GM12878 (cell line): ENCODE measurements around the gene DUSP16. TPM values are rescaled to one million over a fixed set of nuclear protein-coding genes. Genes with fewer than 3 reads are reported as not detected.

Experiments used
- ATF7 ChIP-seq: fragments of 450-650 bp; IDR thresholded peaks from 2 replicates; pipeline ENCODE4 v1.6.1; 2016; ENCODE audit warnings: low read depth, mild to moderate bottlenecking
- E4F1 ChIP-seq: fragments of 450-650 bp; IDR thresholded peaks from 2 replicates; pipeline ENCODE4 v1.6.1; 2018; ENCODE audit warnings: borderline replicate concordance, mild to moderate bottlenecking; ENCODE audit not compliant: partially characterized antibody
- ETV6 ChIP-seq, 2 experiments: fragments of 450-650 bp in 1 of 2; IDR thresholded peaks in 1 of 2; conservative IDR thresholded peaks in 1 of 2; 2 replicates each; pipeline ENCODE4 v1.6.1; 2014; ENCODE audit warnings: antibody characterized with exemption in 1 of 2, borderline replicate concordance in 1 of 2, low read depth in 1 of 2, mild to moderate bottlenecking in 1 of 2, moderate library complexity in 1 of 2
- FOS ChIP-seq: IDR thresholded peaks from 3 replicates; pipeline ENCODE4 v1.6.1; 2011; ENCODE audit warnings: borderline replicate concordance; ENCODE audit not compliant: insufficient read length; ENCODE audit errors: extremely low read depth
- HDAC6 ChIP-seq: fragments of 200-600 bp; sonication (generic); IDR thresholded peaks from one replicate; pipeline ENCODE4 v1.8.0; 2017; ENCODE audit warnings: antibody characterized with exemption; ENCODE audit not compliant: unreplicated experiment
- HDGF ChIP-seq: fragments of 450-650 bp; IDR thresholded peaks from 2 replicates; pipeline ENCODE4 v1.6.1; 2016; ENCODE audit warnings: antibody characterized with exemption
- IRF3 ChIP-seq: fragments of 450-650 bp; IDR thresholded peaks from 2 replicates; pipeline ENCODE4 v1.6.1; 2014; ENCODE audit warnings: mild to moderate bottlenecking
- IRF4 ChIP-seq: IDR thresholded peaks from 2 replicates; pipeline ENCODE4 v1.6.1; 2011; ENCODE audit warnings: low read depth, low read length
- JUNB ChIP-seq: IDR thresholded peaks from 2 replicates; pipeline ENCODE4 v1.6.1; 2016; ENCODE audit warnings: antibody characterized with exemption, mild to moderate bottlenecking
- NBN ChIP-seq: fragments of 450-650 bp; IDR thresholded peaks from 2 replicates; pipeline ENCODE4 v1.6.1; 2016
- NFIC ChIP-seq: IDR thresholded peaks from 2 replicates; pipeline ENCODE4 v1.6.1; 2012; ENCODE audit warnings: low read depth, mild to moderate bottlenecking, inconsistent platforms, low read length, moderate library complexity
- PML ChIP-seq: IDR thresholded peaks from 2 replicates; pipeline ENCODE4 v1.6.1; 2012; ENCODE audit warnings: low read length, inconsistent platforms
- POLR2AphosphoS2 ChIP-seq: IDR thresholded peaks from 2 replicates; pipeline ENCODE4 v1.6.1; 2011; ENCODE audit warnings: low read depth, mild to moderate bottlenecking, low read length, improper control_type of control experiment, moderate library complexity
- RAD51 ChIP-seq: fragments of 450-650 bp; IDR thresholded peaks from 2 replicates; pipeline ENCODE4 v1.6.1; 2016; ENCODE audit warnings: moderate library complexity, mild to moderate bottlenecking, inconsistent platforms
- RFX5 ChIP-seq: IDR thresholded peaks from 2 replicates; pipeline ENCODE4 v1.6.1; 2011; ENCODE audit warnings: low read depth, low read length, improper control_type of control experiment
- RUNX3 ChIP-seq: IDR thresholded peaks from 2 replicates; pipeline ENCODE4 v1.6.1; 2012; ENCODE audit warnings: low read length, inconsistent platforms
- SIN3A ChIP-seq: IDR thresholded peaks from 2 replicates; pipeline ENCODE4 v1.6.1; 2012; ENCODE audit warnings: low read depth, low read length, improper control_type of control experiment
- SMC3 ChIP-seq: IDR thresholded peaks from 2 replicates; pipeline ENCODE4 v1.6.1; 2011; ENCODE audit warnings: low read length, improper control_type of control experiment, borderline replicate concordance
- STAT3 ChIP-seq: IDR thresholded peaks from 2 replicates; pipeline ENCODE4 v1.6.1; 2011; ENCODE audit warnings: low read depth, low read length, improper control_type of control experiment
- TARDBP ChIP-seq: IDR thresholded peaks from 2 replicates; pipeline ENCODE4 v1.6.1; 2016; ENCODE audit warnings: borderline replicate concordance
- TCF3 ChIP-seq: IDR thresholded peaks from 2 replicates; pipeline ENCODE4 v1.6.1; 2012; ENCODE audit warnings: low read depth, mild to moderate bottlenecking, low read length, borderline replicate concordance; ENCODE audit not compliant: insufficient read depth
- TCF7 ChIP-seq: IDR thresholded peaks from 2 replicates; pipeline ENCODE4 v1.6.1; 2014; ENCODE audit warnings: antibody characterized with exemption, borderline replicate concordance
- ZNF24 ChIP-seq: fragments of 450-650 bp; IDR thresholded peaks from 2 replicates; pipeline ENCODE4 v1.6.1; 2017; ENCODE audit warnings: antibody characterized with exemption, mild to moderate bottlenecking
- polyA plus RNA-seq, 11 experiments: library from polyadenylated mRNA; depleted of rRNA in 4 of 11; unstranded in 6 of 11; stranded (reverse) in 5 of 11; fragments of >200 nt; fragmentation: Nextera tagmentation in 4 of 11; fragmentation: Illumina TruSeq in 1 of 11; extraction: Ambion mirVana in 4 of 11; extraction: Trizol in 1 of 11; gene quantifications; 1 replicate in 1 of 11; 2 replicates in 10 of 11; pipeline versions ENCODE4 v1.2.1 to v1.2.3, GENCODE V29; 2011 to 2016; ENCODE audit warnings: inconsistent platforms in 2 of 11, missing spikeins in 2 of 11, low read depth in 1 of 11
- total RNA-seq, 4 experiments: library from RNA; depleted of rRNA in 3 of 4; stranded (reverse); fragments of >200 nt in 3 of 4; fragmentation: Illumina TruSeq in 1 of 4; extraction: Trizol in 1 of 4; gene quantifications; 2 replicates each; pipeline versions ENCODE4 v1.2.1 to v1.2.3, GENCODE V29; 2013 to 2021
- TF ChIP-seq, protein P1 (sequence below): fragments of 450-650 bp; IDR thresholded peaks from 2 replicates; pipeline ENCODE4 v1.6.1; 2017; ENCODE audit warnings: mild to moderate bottlenecking, moderate library complexity
- TF ChIP-seq, protein P2 (sequence below): IDR thresholded peaks from 2 replicates; pipeline ENCODE4 v1.6.1; 2012; ENCODE audit warnings: low read depth, low read length, improper control_type of control experiment

Gene DUSP16
- total and polyA plus RNA-seq, 10 of the 15 experiments (the other 5 are each of a cell fraction or from before 2014, with no cell fraction given), result 3.9 to 75.3 (median 26.8) TPM

DNA sequence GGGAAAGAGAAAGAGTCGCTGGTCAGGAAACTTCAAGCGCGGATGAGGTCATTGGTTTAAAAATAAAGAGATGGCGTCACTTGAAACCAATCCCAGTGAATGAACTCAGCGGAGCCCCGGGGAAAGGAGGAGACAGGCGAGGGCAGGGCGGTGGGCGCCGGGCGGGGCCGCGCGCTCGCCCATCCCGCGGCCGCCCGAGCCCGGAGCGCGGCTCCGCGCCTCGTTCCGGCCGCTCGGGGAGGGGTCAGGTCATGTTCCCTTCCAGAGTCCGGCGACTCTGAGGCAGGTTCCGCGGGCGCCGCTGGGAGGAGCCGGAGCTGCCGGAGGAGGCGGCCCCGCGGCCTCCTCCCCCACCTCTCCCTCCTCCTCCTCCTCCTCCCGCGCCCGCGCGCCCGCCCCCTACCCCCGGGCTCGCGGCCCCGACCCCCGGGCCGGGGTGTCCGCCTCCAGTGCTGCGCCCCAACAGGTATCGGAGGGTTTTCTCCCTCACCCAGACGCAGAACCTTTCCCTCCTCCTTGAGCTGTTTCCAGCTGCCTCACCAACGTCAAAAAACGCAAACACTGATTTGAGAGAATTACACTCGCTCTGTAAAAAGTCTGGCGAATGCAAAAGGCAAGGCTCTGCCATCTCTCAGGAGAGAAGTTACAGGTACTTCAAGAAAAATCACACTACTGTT, at the start of gene DUSP16 (continued):
- TF ChIP-seq, protein P1, sequence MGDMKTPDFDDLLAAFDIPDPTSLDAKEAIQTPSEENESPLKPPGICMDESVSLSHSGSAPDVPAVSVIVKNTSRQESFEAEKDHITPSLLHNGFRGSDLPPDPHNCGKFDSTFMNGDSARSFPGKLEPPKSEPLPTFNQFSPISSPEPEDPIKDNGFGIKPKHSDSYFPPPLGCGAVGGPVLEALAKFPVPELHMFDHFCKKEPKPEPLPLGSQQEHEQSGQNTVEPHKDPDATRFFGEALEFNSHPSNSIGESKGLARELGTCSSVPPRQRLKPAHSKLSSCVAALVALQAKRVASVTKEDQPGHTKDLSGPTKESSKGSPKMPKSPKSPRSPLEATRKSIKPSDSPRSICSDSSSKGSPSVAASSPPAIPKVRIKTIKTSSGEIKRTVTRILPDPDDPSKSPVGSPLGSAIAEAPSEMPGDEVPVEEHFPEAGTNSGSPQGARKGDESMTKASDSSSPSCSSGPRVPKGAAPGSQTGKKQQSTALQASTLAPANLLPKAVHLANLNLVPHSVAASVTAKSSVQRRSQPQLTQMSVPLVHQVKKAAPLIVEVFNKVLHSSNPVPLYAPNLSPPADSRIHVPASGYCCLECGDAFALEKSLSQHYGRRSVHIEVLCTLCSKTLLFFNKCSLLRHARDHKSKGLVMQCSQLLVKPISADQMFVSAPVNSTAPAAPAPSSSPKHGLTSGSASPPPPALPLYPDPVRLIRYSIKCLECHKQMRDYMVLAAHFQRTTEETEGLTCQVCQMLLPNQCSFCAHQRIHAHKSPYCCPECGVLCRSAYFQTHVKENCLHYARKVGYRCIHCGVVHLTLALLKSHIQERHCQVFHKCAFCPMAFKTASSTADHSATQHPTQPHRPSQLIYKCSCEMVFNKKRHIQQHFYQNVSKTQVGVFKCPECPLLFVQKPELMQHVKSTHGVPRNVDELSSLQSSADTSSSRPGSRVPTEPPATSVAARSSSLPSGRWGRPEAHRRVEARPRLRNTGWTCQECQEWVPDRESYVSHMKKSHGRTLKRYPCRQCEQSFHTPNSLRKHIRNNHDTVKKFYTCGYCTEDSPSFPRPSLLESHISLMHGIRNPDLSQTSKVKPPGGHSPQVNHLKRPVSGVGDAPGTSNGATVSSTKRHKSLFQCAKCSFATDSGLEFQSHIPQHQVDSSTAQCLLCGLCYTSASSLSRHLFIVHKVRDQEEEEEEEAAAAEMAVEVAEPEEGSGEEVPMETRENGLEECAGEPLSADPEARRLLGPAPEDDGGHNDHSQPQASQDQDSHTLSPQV, result no peak
- TF ChIP-seq SMC3 (0 out of 2 replicates have a peak, but pooled peaks have one; percentile 7), HDGF (no peak), RUNX3 (peak; percentile 8), HDAC6 (no peak), TCF3 (0 out of 2 replicates have a peak, but pooled peaks have one; percentile 48), POLR2AphosphoS2 (0 out of 2 replicates have a peak, but pooled peaks have one; percentile 44), SIN3A (no peak), PML (no peak), ETV6 (conservative IDR thresholded peaks at IDR 0.05 in 1 of 2, IDR thresholded peaks at IDR 0.05 in 1 of 2; ENCODE audit: borderline replicate concordance in 1 of 2, low read depth in 1 of 2) (no peak; a peak in 1 of 4 replicates), STAT3 (no peak), NFIC (peak; percentile 10; the same call in 1 of the 2 replicates), ZNF24 (0 out of 2 replicates have a peak, but pooled peaks have one; percentile 45), IRF4 (no peak), TCF7 (no peak), IRF3 (0 out of 2 replicates have a peak, but pooled peaks have one; percentile 44), NBN (no peak), ATF7 (peak; percentile 76; the same call in 1 of the 2 replicates), JUNB (no peak), FOS (no peak), TARDBP (no peak), RFX5 (no peak), E4F1 (no peak), RAD51 (no peak)
- TF ChIP-seq, protein P2, sequence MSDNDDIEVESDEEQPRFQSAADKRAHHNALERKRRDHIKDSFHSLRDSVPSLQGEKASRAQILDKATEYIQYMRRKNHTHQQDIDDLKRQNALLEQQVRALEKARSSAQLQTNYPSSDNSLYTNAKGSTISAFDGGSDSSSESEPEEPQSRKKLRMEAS, result no peak
